Stimulated activated CD8-positive, alpha-beta memory T cell treated with anti-CD3 and anti-CD28 coated beads, Interleukin-15, amount 100 ng/mL, for 48 hours (primary cell): Measurements from ENCODE around the gene DPP6.

Experiments used
- DNase-seq, 2 donors: peaks; one replicate each; pipeline ENCODE4 v3.0.0-alpha.2; 2020; ENCODE audit warnings: low read depth in 2 of 2

Gene DPP6

DNA sequence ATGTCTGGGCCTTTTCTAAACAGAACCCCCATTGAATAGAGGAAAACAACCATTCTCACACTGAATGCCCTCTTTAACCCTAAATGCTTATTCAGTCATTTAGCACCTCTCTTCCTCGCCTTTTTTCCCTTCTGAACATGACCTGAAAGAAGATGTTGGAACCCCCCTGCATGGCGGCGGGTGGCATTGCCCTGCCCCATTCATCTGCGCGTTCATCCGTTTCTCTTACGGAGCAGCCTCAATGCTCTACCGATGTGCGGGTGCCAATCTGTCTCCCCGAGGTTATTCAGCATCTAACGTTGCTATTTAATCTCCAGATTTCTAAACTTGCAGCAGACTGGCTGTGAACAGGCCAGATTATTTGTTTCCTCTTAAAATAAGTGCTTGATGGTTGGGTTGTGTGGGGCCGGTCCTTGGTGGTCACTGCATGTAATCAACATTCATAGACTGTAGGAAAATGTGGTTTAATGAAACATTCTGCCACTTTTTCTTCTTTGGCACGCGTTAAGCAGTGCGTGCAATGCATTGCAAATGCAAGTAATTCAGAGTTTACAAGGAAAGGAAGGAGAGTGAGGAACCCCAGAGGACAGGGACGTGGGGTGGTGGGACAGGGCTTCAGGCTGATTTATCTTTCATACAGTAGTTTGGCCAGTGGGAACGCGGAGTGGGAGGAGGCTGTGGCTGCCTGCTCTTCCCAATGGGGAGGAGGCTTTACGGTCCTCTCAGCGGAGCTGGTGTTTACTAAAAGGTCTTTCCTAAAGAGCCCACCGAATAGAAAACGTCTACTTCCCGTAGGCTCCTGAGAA is 286.7 kb downstream of the DPP6 start:
- no peak for DNase-seq

GRCh38 chr7:154342971-154343633 is 290.9 kb downstream of the DPP6 start:
- DNase-seq, result no peak

GRCh38 chr7:154343778-154344412 is 291.7 kb downstream of the DPP6 start:
- no peak for DNase-seq

- DNase-seq, result no peak
These were observed 292.9 kb downstream of the DPP6 start for GRCh38 chr7:154345093-154345492.

- no peak for DNase-seq
These were observed 295.6 kb downstream of the DPP6 start for GRCh38 chr7:154347700-154348266.

DNA sequence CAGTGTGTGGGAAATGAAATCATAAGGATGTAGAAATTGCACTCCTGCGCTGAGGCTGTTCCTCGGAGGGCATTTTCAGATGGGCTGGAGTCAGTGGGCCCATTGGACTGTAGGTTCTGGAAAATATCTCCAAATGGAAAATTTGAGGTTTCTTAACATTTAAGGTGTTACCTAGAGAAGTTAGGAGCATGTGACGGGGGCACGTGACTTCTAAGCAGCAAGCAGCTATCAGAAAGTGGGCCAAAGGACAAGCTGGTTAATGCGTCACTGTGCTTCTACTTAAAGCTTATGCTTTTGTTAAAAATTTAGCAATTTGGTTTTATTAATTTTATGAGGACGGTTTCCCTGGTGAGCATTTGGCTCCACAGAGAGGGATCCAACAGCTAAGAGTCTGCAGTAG is 298.7 kb downstream of the DPP6 start:
- no peak for DNase-seq

GRCh38 chr7:154353355-154353767 is 301.2 kb downstream of the DPP6 start:
- DNase-seq, result no peak

- DNase-seq, result no peak
These were observed 312.0 kb downstream of the DPP6 start for GRCh38 chr7:154364170-154364569.

GRCh38 chr7:154371424-154371823 is 319.2 kb downstream of the DPP6 start:
- no peak for DNase-seq

DNA sequence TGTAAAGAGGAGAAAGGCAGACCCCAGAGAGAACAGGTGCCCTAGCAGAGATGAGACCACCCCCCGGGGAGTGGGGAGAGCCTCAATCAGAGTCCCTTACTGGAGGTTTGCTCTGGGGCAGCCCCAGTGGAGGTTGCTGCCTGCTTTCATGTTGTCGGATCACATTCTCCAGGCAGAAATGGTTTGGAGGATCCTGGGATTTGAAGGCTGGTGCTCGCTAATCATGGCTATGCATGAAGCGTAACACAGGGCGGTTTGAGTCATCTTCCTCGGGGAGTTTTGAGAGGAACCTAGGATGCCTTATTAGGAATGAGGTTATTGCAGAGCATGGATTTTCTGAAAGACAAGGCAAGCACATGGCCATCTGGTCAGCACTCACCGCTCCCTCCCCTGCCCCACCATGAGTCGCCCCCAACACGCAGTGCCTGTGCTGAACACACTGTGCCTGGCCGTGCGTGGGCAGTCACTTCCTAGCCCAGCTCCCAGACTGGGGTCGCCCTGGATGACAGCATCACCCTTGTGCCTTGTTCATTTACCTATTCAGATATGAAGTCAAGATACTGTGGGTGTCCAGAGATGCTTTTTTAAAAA is 319.9 kb downstream of the DPP6 start:
- no peak for DNase-seq

DNA sequence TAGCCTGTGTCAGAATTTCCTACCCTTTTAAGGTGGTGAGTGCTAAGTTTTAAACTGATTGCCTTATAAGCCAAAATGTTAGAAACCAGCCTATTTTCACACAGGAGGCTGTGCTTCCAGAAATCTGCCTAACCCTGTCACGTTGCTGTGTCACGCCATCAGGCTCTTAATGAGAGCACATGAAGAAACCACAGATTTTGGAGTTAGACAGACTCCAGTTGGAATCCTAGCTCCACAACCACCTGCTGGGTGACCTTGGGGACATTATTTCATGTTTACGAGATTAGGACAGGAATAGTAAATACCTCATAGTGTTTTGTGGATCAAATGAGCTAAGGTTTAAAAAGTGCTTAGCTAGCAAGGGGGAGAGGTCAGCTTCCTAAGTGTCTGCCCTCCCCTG is 321.8 kb downstream of the DPP6 start:
- no peak for DNase-seq

DNA sequence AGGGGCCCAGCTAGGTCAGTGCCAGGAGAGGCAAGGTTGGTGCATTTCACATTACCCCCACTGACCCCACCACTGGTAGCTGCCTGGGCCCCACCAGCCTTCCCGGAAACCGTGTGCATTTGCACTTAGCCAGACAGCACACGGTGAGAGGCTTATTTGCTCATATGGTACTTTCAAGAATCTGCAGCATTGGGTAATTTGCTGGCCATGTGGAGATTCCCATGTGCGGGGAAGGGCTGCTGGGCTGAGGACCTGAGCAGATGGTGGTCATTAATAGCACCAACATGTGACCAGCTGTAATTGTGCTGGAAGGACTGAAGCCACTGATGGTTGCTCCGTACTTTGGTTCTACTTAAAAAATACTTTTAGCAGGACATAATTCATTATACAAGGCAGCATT is 323.8 kb downstream of the DPP6 start:
- DNase-seq, result no peak

- no peak for DNase-seq
These were observed 328.6 kb downstream of the DPP6 start for GRCh38 chr7:154380771-154381170.

- no peak for DNase-seq
These were observed 330.8 kb downstream of the DPP6 start for GRCh38 chr7:154383045-154383444.

DNA sequence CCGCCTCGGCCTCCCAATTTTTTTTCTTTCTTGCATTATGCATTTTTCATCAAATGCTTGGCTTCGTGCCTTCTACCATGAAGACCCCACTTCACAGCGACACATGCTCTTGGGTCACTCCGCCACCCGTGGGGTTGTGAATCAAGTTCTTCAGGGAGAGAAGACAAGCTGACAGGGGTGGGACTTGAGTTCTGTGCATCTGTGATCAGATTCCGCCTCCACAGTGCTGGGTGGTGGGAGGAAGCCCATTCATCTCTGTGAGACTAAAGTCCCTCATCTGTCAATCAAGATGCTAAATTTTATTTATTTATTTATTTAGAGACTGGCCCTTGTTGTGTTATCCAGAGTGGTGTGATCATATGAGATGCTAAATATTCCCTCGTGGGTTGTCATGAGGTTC is 333.0 kb downstream of the DPP6 start:
- no peak for DNase-seq

- DNase-seq, result no peak
These were observed 335.1 kb downstream of the DPP6 start for GRCh38 chr7:154387252-154387651.

GRCh38 chr7:154388412-154388811 is 336.2 kb downstream of the DPP6 start:
- no peak for DNase-seq

DNA sequence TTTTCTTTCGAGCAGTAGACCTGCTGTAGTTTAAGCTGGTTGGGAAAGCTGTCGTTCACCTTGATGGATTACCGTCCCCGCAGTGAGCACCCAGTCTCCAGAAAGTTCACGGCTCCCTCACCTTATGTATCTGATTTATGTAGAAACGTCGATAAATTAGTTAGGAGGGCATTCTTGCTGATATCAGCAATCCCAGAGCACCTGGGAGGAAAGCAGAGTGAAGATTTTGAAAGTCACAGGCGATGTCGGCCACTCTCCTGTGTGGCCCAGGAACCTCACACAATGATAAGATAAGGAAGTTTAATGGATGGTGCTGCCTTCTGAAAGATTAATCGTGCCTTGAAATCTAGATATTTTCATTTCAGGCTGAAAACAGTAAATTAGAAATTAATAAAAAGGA is 336.8 kb downstream of the DPP6 start:
- DNase-seq, result no peak

GRCh38 chr7:154390961-154391360 is 338.8 kb downstream of the DPP6 start:
- no peak for DNase-seq

DNA sequence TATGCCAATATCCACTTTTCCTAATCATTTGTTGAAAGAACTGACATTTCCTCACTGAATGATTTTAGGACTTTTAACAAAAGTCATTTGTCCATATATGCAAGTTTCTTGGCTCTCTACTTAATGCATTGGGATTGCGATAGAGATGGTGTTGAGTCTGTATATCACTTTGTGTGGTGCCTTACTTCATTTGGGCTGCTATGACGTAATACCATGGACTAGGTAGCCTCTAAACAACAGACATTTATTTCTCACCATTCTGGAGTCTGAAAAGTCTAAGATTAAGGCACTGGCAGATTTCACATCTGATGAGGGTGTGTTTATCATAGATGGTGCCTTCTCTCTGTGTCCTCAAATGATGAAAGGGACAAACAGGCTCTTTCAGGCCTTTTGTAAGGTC is 342.6 kb downstream of the DPP6 start:
- DNase-seq, result no peak

DNA sequence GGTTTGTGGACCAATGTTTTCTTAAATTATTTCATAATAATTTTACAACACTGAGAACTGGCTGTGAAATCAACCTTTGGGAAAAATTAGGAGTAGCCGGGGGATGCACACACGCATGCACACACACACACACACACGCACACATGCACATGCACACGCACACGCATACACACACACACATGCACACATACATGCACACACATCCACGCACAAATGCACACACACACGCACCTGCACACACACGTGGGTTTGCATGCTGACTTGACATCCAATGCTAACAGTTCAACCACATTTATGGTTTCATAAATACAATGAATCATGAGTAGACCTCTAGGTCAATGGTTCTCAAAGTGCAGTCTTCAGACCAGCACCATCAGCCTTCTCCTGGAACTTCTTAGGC is 354.1 kb downstream of the DPP6 start:
- no peak for DNase-seq

- no peak for DNase-seq
These were observed 357.6 kb downstream of the DPP6 start for GRCh38 chr7:154409703-154410311.
